Adrenal gland (tissue), 12 donors: ENCODE results near the gene ANTXRL. TPM values are rescaled to one million over a fixed set of nuclear protein-coding genes. Genes with fewer than 3 reads are reported as not detected.
"Not testable (repeated sequence)": the region's sequence is repeated elsewhere in the genome, so short reads cannot be mapped to it uniquely, and the experiment has no call there.

Experiments
- DNase-seq, 7 donors: peaks; one replicate each; pipeline ENCODE4 v3.0.0-alpha.2; 2019 to 2020
- H3K27ac ChIP-seq, 5 donors: fragments of 200-600 bp; sonication (generic) in 4 of 5; 1 replicate in 3 of 5; 2 replicates in 2 of 5; pipeline versions ENCODE4 v1.5.1 to v1.8.0; 2016 to 2020; ENCODE audit warnings: mild to moderate bottlenecking in 1 of 5
- H3K27me3 ChIP-seq: fragments of 200-600 bp; 2 replicates; pipeline ENCODE4 v1.8.0; 2021
- H3K36me3 ChIP-seq, 2 donors: fragments of 200-600 bp; replicated peaks in 1 of 2; 1 replicate in 1 of 2; 2 replicates in 1 of 2; pipeline versions ENCODE4 v1.5.1 to v1.8.0; 2018 to 2022
- H3K4me1 ChIP-seq, 2 donors: fragments of 200-600 bp; replicated peaks in 1 of 2; 1 replicate in 1 of 2; 2 replicates in 1 of 2; pipeline versions ENCODE4 v1.5.1 to v1.8.0; 2018 to 2021
- H3K4me3 ChIP-seq, 4 donors: fragments of 200-600 bp; sonication (generic) in 3 of 4; one replicate each; pipeline ENCODE4 v1.5.1; 2016 to 2018
- H3K9me3 ChIP-seq, 3 donors: fragments of 200-600 bp; sonication (generic) in 1 of 3; replicated peaks in 1 of 3; 1 replicate in 2 of 3; 2 replicates in 1 of 3; pipeline versions ENCODE4 v1.5.1 to v1.8.0; 2016 to 2021
- CTCF ChIP-seq, 6 experiments: fragments of 450-650 bp in 4 of 6; fragments of 200-600 bp in 2 of 6; sonication (generic) in 1 of 6; IDR thresholded peaks; 1 replicate in 5 of 6; 2 replicates in 1 of 6; pipeline versions ENCODE4 v1.5.1 to v1.8.0; 2016 to 2021; ENCODE audit warnings: antibody characterized with exemption in 6 of 6, mild to moderate bottlenecking in 2 of 6, moderate library complexity in 1 of 6
- POLR2A ChIP-seq, 2 donors: fragments of 450-650 bp; IDR thresholded peaks; one replicate each; pipeline ENCODE4 v1.6.1; 2017; ENCODE audit warnings: antibody characterized with exemption in 2 of 2, mild to moderate bottlenecking in 2 of 2, moderate library complexity in 1 of 2
- WGBS, 4 donors: extraction: QIAGEN DNeasy Blood & Tissue Kit in 2 of 4; methylation state at CpG; one replicate each; pipeline versions ENCODE4 v1.1.5 to v1.1.7; 2013 to 2017; 5-methylcytosine and 5-hydroxymethylcytosine counted together
- intact Hi-C, 2 donors: fragments of 100-400 bp; cut with DNase I; formaldehyde crosslinking; loops; one replicate each; pipeline versions ENCODE4 v1.14.1 to v1.15.0; 2022 to 2023
- polyA plus RNA-seq, 3 donors: library from polyadenylated mRNA; stranded (reverse); fragments of 200-250 nt in 2 of 3; fragments of 350-450 nt in 1 of 3; fragmentation: Illumina TruSeq in 1 of 3; extraction: RNeasy Lipid Tissue Mini Kit (QIAGEN cat#74804) in 1 of 3; gene quantifications; one replicate each; pipeline ENCODE4 v1.2.3, GENCODE V29; 2013 to 2014
- total RNA-seq, 9 donors: library from RNA; depleted of rRNA in 4 of 9; stranded (reverse); fragments of >200 nt in 4 of 9; fragments of 120-200 nt in 1 of 9; fragmentation: NEBNext Ultra II Directional in 1 of 9; extraction: Animal tissue kit (Norgen Biotek cat#: 25700) in 1 of 9; gene quantifications; one replicate each; pipeline versions ENCODE4 v1.1.0 to v1.2.4, GENCODE V29; 2013 to 2023
- donor health status: healthy with polysubstance abuse.
- donor health status: Bipolar disorder and iron deficiency.
- donor health status: DM: yes; HTN: yes; CAD: no.
- donor health status: DM: no; HTN: no; CAD: no.
- donor health status: DM: no; HTN: no; CAD: no.
- donor health status: DM: yes; HTN: yes; CAD: no.

ANTXRL gene
- total and polyA plus RNA-seq, 12 donors: 0.11 to 1.3 (median 0.43) TPM; not detected in 6

- intact Hi-C loops: no loop called here
- DNase-seq: peak in 1 of 7 donors; percentile 28
- no peak overlapping the region for H3K4me3 ChIP-seq
- TF ChIP-seq POLR2A (IDR thresholded peaks at IDR 0.05) (no peak), CTCF (IDR thresholded peaks at IDR 0.05) (no peak)
- H3K9me3 ChIP-seq: no peaks in the 10 kb centered on the region
- H3K27ac ChIP-seq: no peak overlapping the region
- 84 to 96% (median 86%) methylated on average over 3 of the region's 3 CpGs for WGBS, 4 donors
- no peaks in the 10 kb centered on the region for H3K4me1 ChIP-seq
- H3K27me3 ChIP-seq: no peaks in the 10 kb centered on the region
- H3K36me3 ChIP-seq: no peaks in the 10 kb centered on the region
Observed at GRCh38 chr10:46312953-46313352, 26.2 kb downstream of the ANTXRL start.

GRCh38 chr10:46314071-46314470, 27.3 kb downstream of the ANTXRL start:
- DNase-seq: peak in 1 of 7 donors; percentile 24
- TF ChIP-seq CTCF (IDR thresholded peaks at IDR 0.05) (no peak), POLR2A (IDR thresholded peaks at IDR 0.05) (no peak)
- no peak overlapping the region for H3K4me3 ChIP-seq
- H3K4me1 ChIP-seq: no peaks in the 10 kb centered on the region
- no peak overlapping the region for H3K27ac ChIP-seq
- H3K36me3 ChIP-seq: no peaks in the 10 kb centered on the region
- intact Hi-C loops: no loop called here
- H3K27me3 ChIP-seq: no peaks in the 10 kb centered on the region
- WGBS, 4 donors: 91 to 96% (median 92%) methylated on average over 7 to 8 of the region's 8 CpGs
- no peaks in the 10 kb centered on the region for H3K9me3 ChIP-seq

- intact Hi-C loops, H3K4me3 ChIP-seq, H3K36me3 ChIP-seq, H3K27me3 ChIP-seq, H3K4me1 ChIP-seq, H3K9me3 ChIP-seq, H3K27ac ChIP-seq: not testable (repeated sequence)
- 65 to 80% (median 77%) methylated on average over 8 to 10 of the region's 10 CpGs for WGBS, 4 donors
- DNase-seq: peak in 2 of 7 donors; percentile 10 to 39
Observed at GRCh38 chr10:46315071-46315860, 28.5 kb downstream of the ANTXRL start.

- H3K9me3 ChIP-seq: no peaks in the 10 kb centered on the region
- WGBS, 4 donors: 82 to 85% (median 84%) methylated on average over 4 to 5 of the region's 5 CpGs
- H3K27ac ChIP-seq: no peak overlapping the region
- H3K36me3 ChIP-seq: no peaks in the 10 kb centered on the region
- TF ChIP-seq POLR2A (IDR thresholded peaks at IDR 0.05) (no peak), CTCF (IDR thresholded peaks at IDR 0.05) (no peak)
- DNase-seq: no peak
- no peaks in the 10 kb centered on the region for H3K4me1 ChIP-seq
- H3K27me3 ChIP-seq: no peaks in the 10 kb centered on the region
- intact Hi-C loops: no loop called here
- no peak overlapping the region for H3K4me3 ChIP-seq
Observed at GRCh38 chr10:46317370-46317769, 30.6 kb downstream of the ANTXRL start.

- no peaks in the 10 kb centered on the region for H3K4me1 ChIP-seq
- intact Hi-C loops: no loop called here
- TF ChIP-seq POLR2A (IDR thresholded peaks at IDR 0.05) (no peak), CTCF (IDR thresholded peaks at IDR 0.05) (no peak)
- no peak overlapping the region for H3K27ac ChIP-seq
- H3K36me3 ChIP-seq: no peaks in the 10 kb centered on the region
- H3K4me3 ChIP-seq: no peak overlapping the region
- H3K9me3 ChIP-seq: no peaks in the 10 kb centered on the region
- no peak for DNase-seq
- WGBS, 4 donors: 88 to 96% (median 93%) methylated on average over 2 of the region's 2 CpGs
- H3K27me3 ChIP-seq: no peaks in the 10 kb centered on the region
Observed at GRCh38 chr10:46317889-46318288, 31.1 kb downstream of the ANTXRL start.
